ENCODE results near the gene EPAS1. TPM values are rescaled to one million over a fixed set of nuclear protein-coding genes. Genes with fewer than 3 reads are reported as not detected.
"Not testable (repeated sequence)": the region's sequence is repeated elsewhere in the genome, so short reads cannot be mapped to it uniquely, and the experiment has no call there.

EPAS1 gene
- polyA plus RNA-seq, 1 donor = 43.4 TPM

- DNase-seq = no peak
Observed at GRCh38 chr2:46384457-46384815, 87.2 kb downstream of the EPAS1 start.

- DNase-seq = no peak
Observed at GRCh38 chr2:46385786-46386577, 88.8 kb downstream of the EPAS1 start.

- no peak for DNase-seq
Observed at GRCh38 chr2:46386763-46387162, 89.6 kb downstream of the EPAS1 start.

DNA sequence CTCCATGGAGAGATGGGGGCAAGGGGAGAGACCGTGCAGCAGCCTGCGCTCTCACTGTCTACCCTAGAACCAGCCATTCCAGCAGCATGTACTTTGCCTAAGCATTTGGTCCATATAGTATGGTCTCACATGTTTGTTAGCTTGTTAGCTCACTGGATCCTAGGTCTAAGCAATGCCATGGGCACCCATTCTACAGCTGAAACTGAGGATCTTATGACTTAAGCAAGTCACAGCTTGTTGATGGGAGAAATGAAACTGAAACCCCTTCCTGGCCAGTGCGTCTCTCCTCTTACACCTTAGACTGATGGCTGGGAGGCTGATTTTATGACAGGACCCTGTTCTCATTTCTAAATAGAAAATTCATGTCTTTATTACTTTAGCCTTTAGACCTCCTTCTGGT is 90.1 kb downstream of the EPAS1 start:
- DNase-seq = no peak

GRCh38 chr2:46387886-46388515 is 90.8 kb downstream of the EPAS1 start:
- no peak for DNase-seq

DNA sequence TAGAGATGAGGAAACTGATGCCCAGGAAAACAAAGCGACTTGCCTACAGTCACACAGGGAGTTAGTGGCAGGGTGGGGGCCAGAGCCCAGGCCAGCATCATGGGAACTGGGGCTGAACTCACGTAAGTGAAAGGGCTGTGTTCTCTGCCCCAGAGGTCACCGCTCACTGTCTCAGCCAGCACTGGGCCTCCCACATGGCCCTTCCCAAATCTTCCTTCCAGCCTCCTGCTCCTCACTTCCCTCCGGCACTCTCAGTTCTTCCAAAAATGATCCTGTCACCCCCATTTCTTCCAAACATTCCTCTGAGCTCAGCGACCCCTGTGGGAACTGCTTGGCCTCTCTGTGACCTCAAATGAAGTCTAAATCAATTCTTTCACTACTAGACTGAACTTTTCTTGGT is 91.7 kb downstream of the EPAS1 start:
- no peak for DNase-seq

DNA sequence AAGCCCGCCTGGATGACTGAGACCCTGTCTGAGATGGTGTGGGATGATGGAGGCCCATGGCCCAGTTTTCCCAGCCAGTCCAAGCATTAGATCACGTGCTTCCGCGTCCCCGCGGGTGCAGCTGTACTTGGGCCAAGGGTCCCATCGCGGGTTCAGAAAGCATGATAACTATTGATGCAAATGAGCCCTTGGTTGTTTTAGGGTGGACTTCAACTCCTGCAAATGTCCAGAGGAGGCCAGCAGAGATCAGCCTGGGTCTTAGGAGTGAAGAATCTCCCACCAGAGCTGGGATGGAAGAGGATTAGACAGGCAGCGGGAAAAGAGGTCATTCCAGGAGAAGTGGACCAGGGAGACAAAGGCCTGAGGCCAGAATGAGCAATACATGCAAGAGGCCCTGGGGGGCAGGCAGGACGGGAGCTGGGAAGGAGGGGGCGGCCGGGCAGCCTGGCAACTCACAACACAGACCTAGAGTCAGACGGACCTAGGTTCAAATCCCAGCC is 92.3 kb downstream of the EPAS1 start:
- no peak for DNase-seq

- no peak for DNase-seq
Observed at GRCh38 chr2:46390036-46390435, 92.8 kb downstream of the EPAS1 start.

DNA sequence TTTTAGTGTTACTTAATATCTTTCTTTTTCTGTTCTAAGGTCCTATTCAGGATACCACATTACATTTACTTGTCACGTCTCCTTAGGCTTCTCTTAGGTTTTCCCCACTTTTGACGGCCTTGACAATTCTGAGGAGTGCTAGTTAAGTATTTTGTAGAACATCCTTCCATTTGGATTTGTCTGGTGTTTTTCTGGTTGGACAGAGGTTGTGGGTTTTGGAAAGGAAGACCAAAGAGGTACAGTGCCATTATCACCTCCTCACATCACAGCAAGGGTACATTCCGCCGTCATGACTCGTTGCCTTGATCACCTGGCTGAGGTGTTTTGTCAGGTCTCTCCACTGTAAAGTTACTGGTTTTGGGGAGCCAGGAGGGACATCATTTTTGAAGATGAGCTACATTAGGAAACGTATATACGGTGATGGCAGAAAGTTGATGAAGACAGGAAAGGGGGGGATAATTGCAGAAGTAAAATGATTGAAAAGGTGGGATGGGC is 93.7 kb downstream of the EPAS1 start:
- no peak for DNase-seq

- no peak for DNase-seq
Observed at GRCh38 chr2:46392561-46393346, 95.5 kb downstream of the EPAS1 start.

GRCh38 chr2:46393347-46393820 is 96.2 kb downstream of the EPAS1 start:
- DNase-seq = no peak

DNA sequence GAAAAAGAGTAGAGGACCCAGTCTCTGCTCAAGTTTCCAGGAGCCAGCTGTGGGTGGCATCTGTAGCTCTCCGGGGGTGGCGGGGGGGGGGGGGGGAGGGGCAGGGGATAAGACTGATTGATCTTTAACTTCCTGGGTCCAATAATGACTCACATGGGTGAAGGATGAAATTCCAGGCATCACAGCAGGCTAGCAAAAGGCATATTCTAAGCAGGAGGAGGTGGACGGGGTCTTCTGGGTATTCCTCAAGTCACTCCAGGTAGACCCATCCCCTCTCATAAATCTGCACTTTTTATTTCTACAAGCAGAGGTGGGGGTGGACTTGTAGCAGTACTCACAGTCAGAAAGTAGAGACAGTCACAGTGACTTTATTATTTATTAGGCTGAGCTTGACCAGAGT is 96.7 kb downstream of the EPAS1 start:
- DNase-seq = no peak

GRCh38 chr2:46394649-46395510 is 97.7 kb downstream of the EPAS1 start:
- no peak for DNase-seq

- DNase-seq = not testable (repeated sequence)
Observed at GRCh38 chr2:46395730-46396129, 98.5 kb downstream of the EPAS1 start.

DNA sequence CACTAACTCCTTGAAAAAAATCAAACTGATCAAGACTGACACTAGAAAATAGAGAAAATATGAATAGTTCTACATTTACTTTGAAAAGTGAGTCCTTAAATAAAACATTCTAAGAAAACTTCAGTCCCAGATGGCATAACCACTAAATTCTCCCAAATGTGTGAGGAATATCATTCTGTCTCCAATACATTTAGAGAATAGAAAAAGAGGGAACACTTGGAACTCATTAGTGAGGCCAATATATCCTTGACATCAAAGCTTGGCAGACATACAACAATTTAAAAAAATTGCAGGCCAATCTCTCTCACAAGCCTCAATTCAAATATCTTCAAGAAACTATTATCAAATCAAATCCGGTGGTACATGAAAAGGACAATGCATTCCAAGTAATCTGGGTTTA is 102.8 kb downstream of the EPAS1 start:
- DNase-seq = no peak

- no peak for DNase-seq
Observed at GRCh38 chr2:46402874-46403273, 105.7 kb downstream of the EPAS1 start.

DNA sequence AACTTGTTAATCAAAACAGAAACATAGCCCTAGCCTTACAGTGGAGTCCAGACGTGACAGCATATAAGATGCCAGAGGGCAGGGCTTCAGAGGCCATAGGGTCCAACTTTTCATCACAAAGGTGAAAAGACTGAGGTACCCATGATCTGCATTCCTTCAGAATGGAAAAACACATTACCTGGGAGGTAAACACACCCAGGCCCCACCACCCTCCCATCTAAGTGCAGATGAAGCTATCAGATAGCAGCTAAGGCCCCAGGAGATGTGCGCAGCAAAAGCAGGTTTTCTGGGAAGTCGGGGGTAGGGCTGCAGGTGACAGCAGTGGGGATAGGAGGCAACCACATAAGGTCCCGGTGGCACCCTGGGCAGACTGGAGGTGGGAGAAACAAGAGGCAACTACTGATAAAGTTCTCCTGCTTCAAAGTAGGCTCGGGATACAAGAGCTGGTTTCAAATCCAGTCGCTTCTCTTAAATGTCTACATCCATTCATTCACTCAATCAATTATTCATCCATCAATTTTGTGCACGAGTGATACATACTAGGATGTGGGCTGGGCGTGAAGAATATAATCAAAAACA is 107.1 kb downstream of the EPAS1 start:
- no peak for DNase-seq

DNA sequence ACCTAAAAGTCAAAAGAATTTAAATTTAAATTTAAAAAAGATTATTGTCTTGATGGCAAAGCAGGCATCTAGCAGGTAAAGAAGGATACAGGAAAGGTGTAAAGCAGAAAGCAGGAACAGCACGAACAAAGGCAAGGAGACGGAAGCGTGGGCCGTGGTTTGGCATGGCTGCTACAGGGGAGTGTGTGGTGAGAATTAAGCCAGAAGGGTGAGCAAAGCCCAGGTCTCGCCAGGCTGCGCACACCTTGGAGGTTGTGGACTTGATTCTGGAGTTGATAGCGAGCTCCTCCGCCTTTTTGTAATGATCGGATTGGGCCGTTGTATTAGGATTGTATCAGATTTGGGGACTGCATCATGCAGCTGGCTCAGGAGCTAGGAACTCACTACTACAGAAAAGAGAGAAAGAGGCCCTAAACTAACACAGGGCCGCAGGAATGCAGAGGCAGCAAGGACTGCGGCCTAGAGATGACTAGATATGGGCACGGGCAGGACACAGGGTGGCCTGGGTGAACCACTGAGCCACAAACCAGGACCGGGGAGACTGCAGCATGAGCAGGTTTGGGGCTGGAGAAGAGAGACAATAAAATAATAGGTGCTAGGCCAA is 110.7 kb downstream of the EPAS1 start:
- DNase-seq = no peak

DNA sequence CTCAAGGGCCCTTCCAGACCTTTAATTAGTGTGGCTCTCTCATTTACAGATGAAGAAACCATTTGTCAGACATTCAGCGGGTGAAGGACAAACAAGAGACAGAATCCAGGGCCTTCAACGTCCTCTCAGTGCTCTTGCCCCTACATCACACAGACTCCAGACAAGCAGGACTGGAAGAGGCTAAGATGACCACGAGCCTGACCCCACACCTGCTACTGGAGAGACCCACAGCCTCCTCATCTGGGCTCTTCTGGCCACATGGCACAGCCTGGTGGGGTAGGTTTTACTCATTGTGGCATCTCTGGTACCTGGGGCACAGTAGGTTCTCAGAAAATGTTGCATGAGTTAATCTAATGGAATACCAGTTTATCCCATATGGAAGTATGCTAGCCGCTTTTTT is 112.5 kb downstream of the EPAS1 start:
- no peak for DNase-seq

DNA sequence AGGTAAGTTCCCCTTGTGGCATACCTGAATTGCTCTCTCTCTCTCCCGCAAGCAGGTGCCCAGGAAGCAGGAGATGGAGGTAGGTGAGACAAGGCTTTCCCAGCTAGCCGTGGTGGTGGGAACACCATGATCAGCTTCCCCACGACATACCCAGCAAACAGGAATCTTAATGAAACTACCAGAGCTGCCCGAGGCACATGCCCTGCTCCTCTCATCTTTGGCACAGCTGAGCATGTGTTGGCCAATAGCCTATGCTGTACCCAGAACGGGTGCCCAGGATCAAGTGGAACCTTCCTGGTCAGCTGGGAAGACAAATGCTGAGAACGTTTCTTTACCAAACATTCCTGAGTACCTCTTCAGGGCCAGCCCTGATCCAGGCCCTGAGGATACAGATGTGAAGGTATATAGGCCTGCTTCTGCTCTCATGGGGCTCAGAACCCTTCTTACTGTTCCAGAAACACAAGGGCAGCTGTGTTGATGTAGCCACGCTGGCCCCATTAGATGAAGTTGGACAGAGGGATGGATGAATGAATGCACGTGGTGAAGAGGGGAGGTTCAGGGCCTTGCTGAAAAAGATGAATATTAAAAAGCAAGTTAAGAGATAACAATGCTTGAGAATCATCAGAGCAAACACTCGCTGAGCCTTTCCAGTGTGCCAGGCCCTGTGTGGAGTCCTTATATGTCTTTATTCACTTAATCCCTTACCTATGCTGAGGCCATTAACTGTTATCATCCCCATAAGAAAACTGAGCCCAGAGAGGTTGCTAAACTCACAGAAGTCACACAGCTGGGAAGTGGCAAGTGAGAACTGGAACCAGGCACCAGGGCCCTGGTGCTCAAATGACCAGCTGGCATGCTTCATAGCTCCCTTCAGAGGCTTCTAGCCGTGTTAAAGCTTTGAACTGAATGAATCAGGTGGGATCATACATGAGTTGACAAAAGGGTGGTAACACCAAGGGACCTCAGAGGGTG is 113.4 kb downstream of the EPAS1 start:
- DNase-seq = no peak

Measured in hindlimb muscle (tissue), 1 donor.